Endothelial cell of umbilical vein (primary cell): ENCODE results near the gene FHOD3.

Experiments used
- POLR2A ChIP-seq: IDR thresholded peaks from 2 replicates; pipeline ENCODE4 v1.6.1; 2012; ENCODE audit warnings: low read depth, mild to moderate bottlenecking, control low read depth, low read length
- POLR2AphosphoS5 ChIP-seq: IDR thresholded peaks from 2 replicates; pipeline ENCODE4 v1.6.1; 2012; ENCODE audit warnings: low read depth, mild to moderate bottlenecking, control low read depth, low read length, moderate library complexity; ENCODE audit not compliant: insufficient read depth
- TF ChIP-seq, protein P1 (sequence below), 2 donors: IDR thresholded peaks; 1 replicate in 1 of 2; 2 replicates in 1 of 2; pipeline ENCODE4 v1.5.1; 2011; ENCODE audit warnings: low read length in 2 of 2, mild to moderate bottlenecking in 2 of 2, moderate library complexity in 2 of 2, control low read depth in 1 of 2, inconsistent platforms in 1 of 2, low read depth in 1 of 2; ENCODE audit not compliant: insufficient read depth in 1 of 2; ENCODE audit errors: extremely low read depth in 1 of 2

DNA sequence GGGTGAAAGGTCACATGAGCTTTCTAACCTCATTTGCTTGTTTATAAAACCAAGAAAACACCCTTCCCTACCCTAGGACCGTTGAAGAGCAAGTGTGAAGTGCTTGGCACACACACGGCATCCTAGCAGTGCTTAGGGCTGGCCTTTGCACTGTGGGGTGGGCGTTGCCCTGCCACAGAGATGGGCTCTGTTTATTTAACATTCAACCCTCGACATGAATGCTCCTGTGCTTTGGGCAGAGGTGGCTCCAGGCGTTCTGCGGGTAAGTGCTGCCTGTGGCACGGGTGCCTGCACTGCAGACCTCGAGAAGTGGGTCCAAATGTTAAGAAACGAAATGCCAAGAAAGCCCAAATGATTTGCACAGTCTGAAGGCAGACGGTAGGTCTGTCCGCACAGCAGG is 170.1 kb downstream of the FHOD3 start:
- TF ChIP-seq, protein P1, sequence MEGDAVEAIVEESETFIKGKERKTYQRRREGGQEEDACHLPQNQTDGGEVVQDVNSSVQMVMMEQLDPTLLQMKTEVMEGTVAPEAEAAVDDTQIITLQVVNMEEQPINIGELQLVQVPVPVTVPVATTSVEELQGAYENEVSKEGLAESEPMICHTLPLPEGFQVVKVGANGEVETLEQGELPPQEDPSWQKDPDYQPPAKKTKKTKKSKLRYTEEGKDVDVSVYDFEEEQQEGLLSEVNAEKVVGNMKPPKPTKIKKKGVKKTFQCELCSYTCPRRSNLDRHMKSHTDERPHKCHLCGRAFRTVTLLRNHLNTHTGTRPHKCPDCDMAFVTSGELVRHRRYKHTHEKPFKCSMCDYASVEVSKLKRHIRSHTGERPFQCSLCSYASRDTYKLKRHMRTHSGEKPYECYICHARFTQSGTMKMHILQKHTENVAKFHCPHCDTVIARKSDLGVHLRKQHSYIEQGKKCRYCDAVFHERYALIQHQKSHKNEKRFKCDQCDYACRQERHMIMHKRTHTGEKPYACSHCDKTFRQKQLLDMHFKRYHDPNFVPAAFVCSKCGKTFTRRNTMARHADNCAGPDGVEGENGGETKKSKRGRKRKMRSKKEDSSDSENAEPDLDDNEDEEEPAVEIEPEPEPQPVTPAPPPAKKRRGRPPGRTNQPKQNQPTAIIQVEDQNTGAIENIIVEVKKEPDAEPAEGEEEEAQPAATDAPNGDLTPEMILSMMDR (IDR thresholded peaks at IDR 0.05; ENCODE audit: extremely low read depth in 1 of 2, insufficient read depth in 1 of 2, low read depth in 1 of 2, low read length in 2 of 2) = no peak
- TF ChIP-seq POLR2AphosphoS5 (no peak), POLR2A (no peak)
